Sigmoid colon (tissue), 7 donors: ENCODE measurements around the gene GCH1. TPM values are rescaled to one million over a fixed set of nuclear protein-coding genes. Genes with fewer than 3 reads are reported as not detected.

Source experiments
- DNase-seq: peaks from one replicate; pipeline ENCODE4 v3.0.0-alpha.2; 2019
- H3K27ac ChIP-seq, 4 donors: fragments of 200-600 bp; sonication (generic); one replicate each; pipeline ENCODE4 v1.5.1; 2016 to 2019; ENCODE audit warnings: mild to moderate bottlenecking in 1 of 4
- H3K27me3 ChIP-seq, 3 donors: fragments of 200-600 bp; sonication (generic); one replicate each; pipeline ENCODE4 v1.5.1; 2019; ENCODE audit warnings: mild to moderate bottlenecking in 1 of 3
- H3K36me3 ChIP-seq, 4 donors: fragments of 200-600 bp; sonication (generic); one replicate each; pipeline ENCODE4 v1.5.1; 2016 to 2019
- H3K4me1 ChIP-seq, 4 donors: fragments of 200-600 bp; sonication (generic); one replicate each; pipeline ENCODE4 v1.5.1; 2017 to 2019
- H3K4me3 ChIP-seq, 4 donors: fragments of 200-600 bp; sonication (generic); one replicate each; pipeline ENCODE4 v1.5.1; 2017 to 2019; ENCODE audit warnings: mild to moderate bottlenecking in 2 of 4, moderate library complexity in 1 of 4
- H3K9me3 ChIP-seq, 4 donors: fragments of 200-600 bp in 3 of 4; sonication (generic) in 3 of 4; one replicate each; pipeline versions ENCODE4 v1.5.1 to v1.6.1; 2013 to 2019
- EP300 ChIP-seq, 4 donors: sonication (generic); formaldehyde crosslinking; IDR thresholded peaks; one replicate each; pipeline ENCODE4 v1.6.1; 2017; ENCODE audit warnings: antibody characterized with exemption in 4 of 4
- POLR2A ChIP-seq, 2 donors: fragments of 450-650 bp; IDR thresholded peaks; one replicate each; pipeline ENCODE4 v1.6.1; 2016; ENCODE audit warnings: antibody characterized with exemption in 2 of 2, mild to moderate bottlenecking in 2 of 2, moderate library complexity in 2 of 2
- POLR2AphosphoS5 ChIP-seq, 4 donors: sonication (generic); formaldehyde crosslinking; IDR thresholded peaks; one replicate each; pipeline ENCODE4 v1.6.1; 2017; ENCODE audit warnings: antibody characterized with exemption in 4 of 4
- WGBS, 2 donors: extraction: QIAGEN DNeasy Blood & Tissue Kit; methylation state at CpG; one replicate each; pipeline ENCODE4 v1.1.7; 2013; 5-methylcytosine and 5-hydroxymethylcytosine counted together
- intact Hi-C: fragments of 100-400 bp; cut with DNase I; formaldehyde crosslinking; loops from one replicate; pipeline ENCODE4 v1.15.1; 2023
- polyA plus RNA-seq, 3 donors: library from polyadenylated mRNA; stranded (reverse); fragments of 200-250 nt; gene quantifications; one replicate each; pipeline ENCODE4 v1.2.3, GENCODE V29; 2013
- total RNA-seq, 4 donors: library from RNA; depleted of rRNA; stranded (reverse); fragments of >200 nt; gene quantifications; one replicate each; pipeline ENCODE4 v1.1.0, GENCODE V29; 2016
- TF ChIP-seq, protein P1 (sequence below), 4 experiments: fragments of 450-650 bp in 3 of 4; fragments of 200-600 bp in 1 of 4; IDR thresholded peaks; one replicate each; pipeline ENCODE4 v1.5.1; 2016 to 2019; ENCODE audit warnings: antibody characterized with exemption in 4 of 4, mild to moderate bottlenecking in 3 of 4, moderate library complexity in 2 of 4
- donor health status: healthy with polysubstance abuse.
- donor health status: Bipolar disorder and iron deficiency.
- donor health status: healthy.

The GCH1 gene
- total and polyA plus RNA-seq, 7 donors, result 3.2 to 46.2 (median 8.1) TPM

- TF ChIP-seq POLR2A (IDR thresholded peaks at IDR 0.05) (no peak), EP300 (IDR thresholded peaks at IDR 0.05) (no peak), POLR2AphosphoS5 (IDR thresholded peaks at IDR 0.05) (no peak)
- TF ChIP-seq, protein P1, sequence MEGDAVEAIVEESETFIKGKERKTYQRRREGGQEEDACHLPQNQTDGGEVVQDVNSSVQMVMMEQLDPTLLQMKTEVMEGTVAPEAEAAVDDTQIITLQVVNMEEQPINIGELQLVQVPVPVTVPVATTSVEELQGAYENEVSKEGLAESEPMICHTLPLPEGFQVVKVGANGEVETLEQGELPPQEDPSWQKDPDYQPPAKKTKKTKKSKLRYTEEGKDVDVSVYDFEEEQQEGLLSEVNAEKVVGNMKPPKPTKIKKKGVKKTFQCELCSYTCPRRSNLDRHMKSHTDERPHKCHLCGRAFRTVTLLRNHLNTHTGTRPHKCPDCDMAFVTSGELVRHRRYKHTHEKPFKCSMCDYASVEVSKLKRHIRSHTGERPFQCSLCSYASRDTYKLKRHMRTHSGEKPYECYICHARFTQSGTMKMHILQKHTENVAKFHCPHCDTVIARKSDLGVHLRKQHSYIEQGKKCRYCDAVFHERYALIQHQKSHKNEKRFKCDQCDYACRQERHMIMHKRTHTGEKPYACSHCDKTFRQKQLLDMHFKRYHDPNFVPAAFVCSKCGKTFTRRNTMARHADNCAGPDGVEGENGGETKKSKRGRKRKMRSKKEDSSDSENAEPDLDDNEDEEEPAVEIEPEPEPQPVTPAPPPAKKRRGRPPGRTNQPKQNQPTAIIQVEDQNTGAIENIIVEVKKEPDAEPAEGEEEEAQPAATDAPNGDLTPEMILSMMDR (IDR thresholded peaks at IDR 0.05), result no peak
- Histone ChIP-seq H3K4me3 (no peak overlapping the region), H3K36me3 (no peaks in the 10 kb centered on the region), H3K9me3 (no peaks in the 10 kb centered on the region), H3K27me3 (no peaks in the 10 kb centered on the region), H3K27ac (no peak overlapping the region), H3K4me1 (no peaks in the 10 kb centered on the region)
- 81 to 87% methylated on average over 8 of the region's 8 CpGs for WGBS, 2 donors
- no peak for DNase-seq
- intact Hi-C loops, result no loop called here
Observed at GRCh38 chr14:54829486-54830224, 73.0 kb downstream of the GCH1 start.

GRCh38 chr14:54828037-54828436 is 74.6 kb downstream of the GCH1 start:
- Histone ChIP-seq H3K36me3 (no peaks in the 10 kb centered on the region), H3K27me3 (no peaks in the 10 kb centered on the region), H3K4me1 (no peaks in the 10 kb centered on the region), H3K27ac (no peak overlapping the region), H3K9me3 (peaks cover 0 to 7% (median 3%) of the 10 kb centered on the region in 4 donors), H3K4me3 (no peak overlapping the region)
- TF ChIP-seq, protein P1 (IDR thresholded peaks at IDR 0.05), result no peak
- TF ChIP-seq POLR2AphosphoS5 (IDR thresholded peaks at IDR 0.05) (no peak), POLR2A (IDR thresholded peaks at IDR 0.05) (no peak), EP300 (IDR thresholded peaks at IDR 0.05) (no peak)
- WGBS, 2 donors, result 87 to 97% methylated on average over 1 of the region's 1 CpG
- intact Hi-C loops, result no loop called here
- no peak for DNase-seq

DNA sequence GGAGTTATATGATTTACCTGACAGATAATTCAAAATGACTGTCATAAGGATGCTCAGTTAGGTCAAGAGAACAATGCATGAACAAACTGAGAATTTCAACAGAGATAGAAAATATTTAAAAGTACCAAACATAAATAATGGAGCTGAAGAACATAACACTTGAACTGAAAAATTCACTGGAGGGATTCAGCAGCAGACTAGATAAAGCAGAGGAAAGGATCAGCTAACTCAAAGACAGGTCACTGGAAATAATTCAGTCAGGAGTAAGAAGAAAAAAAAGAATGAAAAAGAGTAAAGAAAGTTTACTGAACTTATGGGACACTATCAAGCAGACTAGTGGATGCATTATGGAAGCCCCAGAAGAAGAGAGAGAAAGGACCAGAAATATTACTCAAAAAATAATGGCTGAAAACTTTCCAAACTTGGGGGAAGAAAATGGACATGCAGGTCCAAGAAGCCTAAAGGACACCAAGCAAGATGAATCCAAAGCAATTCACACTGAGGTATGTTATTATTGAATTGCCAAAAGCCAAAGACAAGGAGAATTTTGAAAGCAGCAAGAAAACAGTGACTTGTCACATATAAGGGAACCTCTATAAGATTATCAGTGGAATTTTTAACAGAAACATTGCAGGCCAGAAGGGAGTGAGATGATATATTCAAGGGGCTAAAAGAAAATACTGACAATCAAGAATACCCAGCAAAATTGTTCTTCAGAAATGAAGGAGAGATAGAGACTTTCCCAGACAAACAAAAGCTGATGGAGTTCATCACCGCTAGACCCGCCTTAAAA is 78.7 kb downstream of the GCH1 start:
- H3K4me1 ChIP-seq, result peaks cover 0 to 1% (median 0%) of the 10 kb centered on the region in 4 donors
- intact Hi-C loops, result no loop called here
- no peaks in the 10 kb centered on the region for H3K27me3 ChIP-seq
- H3K9me3 ChIP-seq, result peaks cover 0 to 7% (median 3%) of the 10 kb centered on the region in 4 donors
- no peaks in the 10 kb centered on the region for H3K36me3 ChIP-seq
- TF ChIP-seq, protein P1 (IDR thresholded peaks at IDR 0.05), result no peak
- no peak for TF ChIP-seq POLR2AphosphoS5 (IDR thresholded peaks at IDR 0.05)
- TF ChIP-seq POLR2A (IDR thresholded peaks at IDR 0.05), result no peak
- no peak for DNase-seq
- no peak overlapping the region for H3K4me3 ChIP-seq
- no peak overlapping the region for H3K27ac ChIP-seq
- 96 to 97% methylated on average over 2 of the region's 2 CpGs for WGBS, 2 donors

DNA sequence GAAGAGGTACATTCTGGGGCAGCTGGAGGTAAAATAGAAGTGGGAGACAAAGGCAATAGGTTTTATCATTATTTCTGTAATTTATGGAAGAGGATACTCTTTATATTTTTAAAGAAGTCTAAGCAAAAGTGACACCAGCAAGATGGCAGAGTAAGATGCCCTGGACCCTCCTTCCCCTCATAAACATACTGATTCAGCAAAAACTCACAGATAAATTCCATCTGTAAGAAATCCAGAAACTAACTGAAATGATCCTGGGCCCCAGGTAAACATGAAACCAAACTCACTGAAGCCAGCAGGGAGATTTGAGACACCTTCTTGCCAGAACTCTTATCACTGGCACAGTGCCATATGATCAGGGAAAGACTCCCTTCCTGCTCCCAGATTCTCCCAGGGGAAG is 79.9 kb downstream of the GCH1 start:
- H3K4me3 ChIP-seq, result no peak overlapping the region
- H3K4me1 ChIP-seq, result peaks cover 0 to 9% (median 0%) of the 10 kb centered on the region in 4 donors
- no peak for DNase-seq
- no peak for TF ChIP-seq POLR2A (IDR thresholded peaks at IDR 0.05)
- TF ChIP-seq EP300 (IDR thresholded peaks at IDR 0.05), result no peak
- TF ChIP-seq, protein P1 (IDR thresholded peaks at IDR 0.05), result no peak
- TF ChIP-seq POLR2AphosphoS5 (IDR thresholded peaks at IDR 0.05), result no peak
- intact Hi-C loops, result no loop called here
- H3K27me3 ChIP-seq, result no peaks in the 10 kb centered on the region
- no peaks in the 10 kb centered on the region for H3K36me3 ChIP-seq
- H3K9me3 ChIP-seq, result peaks cover 0 to 7% (median 3%) of the 10 kb centered on the region in 4 donors
- H3K27ac ChIP-seq, result no peak overlapping the region
